ENCODE measurements around the gene CHP2. TPM values are rescaled to one million over a fixed set of nuclear protein-coding genes. Genes with fewer than 3 reads are reported as not detected.

CHP2 gene
- total RNA-seq, 1 experiment from 2014 or later, result 1.4 TPM

DNA sequence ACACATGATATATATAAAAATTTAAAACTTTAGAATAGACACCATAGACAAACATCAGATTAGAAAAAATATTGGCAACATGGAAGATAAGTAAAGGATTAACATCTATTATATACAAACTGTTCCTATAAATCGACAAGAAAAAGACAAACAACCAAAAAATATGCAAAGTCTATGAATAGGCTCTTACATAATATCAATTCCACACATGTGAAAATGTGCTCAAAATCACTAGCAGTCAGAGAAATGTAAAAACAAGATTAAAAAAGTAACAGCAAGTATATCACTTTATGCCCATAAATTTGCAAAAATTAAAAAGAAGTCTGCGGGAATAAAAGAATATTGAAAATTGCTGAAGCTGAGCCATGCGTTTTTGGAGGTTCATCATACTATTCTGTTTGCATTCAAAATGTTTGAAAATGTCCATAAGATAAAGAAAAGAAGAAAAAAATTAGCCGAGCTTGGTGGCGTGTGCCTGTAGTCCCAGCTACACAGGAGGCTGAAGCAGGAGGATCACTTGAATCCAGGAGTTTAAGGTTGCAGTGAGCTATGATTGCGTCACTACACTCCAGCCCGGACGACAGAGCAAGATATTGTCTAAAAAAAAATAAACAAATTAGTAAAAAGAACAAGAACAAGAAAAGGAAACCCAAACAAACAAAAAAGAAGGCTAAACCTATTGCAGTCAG lies 30.6 kb upstream of the CHP2 start:
- Histone ChIP-seq H4K8ac (replicated peaks; ENCODE audit: insufficient read length, low read depth, low read length) (no peak overlapping the region), H3K27me3 (ENCODE audit: insufficient read depth, low read length) (no peaks in the 10 kb centered on the region), H4K91ac (ENCODE audit: insufficient read length, low read depth, low read length) (no peak overlapping the region), H3K14ac (ENCODE audit: insufficient read depth, low read length) (no peak overlapping the region), H2BK20ac (ENCODE audit: low read depth, low read length, poor library complexity, severe bottlenecking) (no peak overlapping the region), H3K4me1 (ENCODE audit: insufficient read depth, low read length) (no peaks in the 10 kb centered on the region), H2BK5ac (ENCODE audit: insufficient read length, low read length) (no peak overlapping the region), H3K79me2 (ENCODE audit: insufficient read depth, low read length) (no peaks in the 10 kb centered on the region), H4K5ac (ENCODE audit: insufficient read length, low read depth, low read length) (no peak overlapping the region), H2BK12ac (ENCODE audit: insufficient read length, low read depth, low read length) (no peak overlapping the region), H3K9ac (ENCODE audit: extremely low read depth, insufficient read length, low read length) (no peak overlapping the region), H3K18ac (ENCODE audit: insufficient read length, low read depth, low read length) (no peak overlapping the region), H3K4me2 (ENCODE audit: insufficient read depth, insufficient read length, low read length) (no peak overlapping the region), H3K56ac (ENCODE audit: insufficient read length, low read depth, low read length) (no peak overlapping the region), H2BK15ac (ENCODE audit: low read depth, low read length) (no peak overlapping the region), H3T11ph (ENCODE audit: low read length) (no peak overlapping the region), H3K27ac (ENCODE audit: insufficient read length, low read depth, low read length) (no peak overlapping the region), H2AK5ac (ENCODE audit: insufficient read length, low read length) (no peak overlapping the region), H3K4ac (ENCODE audit: low read depth, low read length) (no peak overlapping the region), H3K23ac (ENCODE audit: insufficient read length, low read depth, low read length) (no peak overlapping the region), H2AFZ (ENCODE audit: low read length) (no peak overlapping the region), H3K79me1 (ENCODE audit: insufficient read depth, low read depth, low read length, poor library complexity, severe bottlenecking) (no peaks in the 10 kb centered on the region), H4K20me1 (ENCODE audit: control insufficient read depth, insufficient read depth, insufficient read length) (no peaks in the 10 kb centered on the region), H2BK120ac (ENCODE audit: low read depth, low read length, poor library complexity, severe bottlenecking) (no peak overlapping the region), H3K9me3 (ENCODE audit: control insufficient read depth, low read depth, low read length) (no peaks in the 10 kb centered on the region), H3K23me2 (ENCODE audit: insufficient read length, low read depth, low read length, poor library complexity, severe bottlenecking) (no peaks in the 10 kb centered on the region)
- Mint-ChIP-seq H3K4me3 (no peak overlapping the region), H3K9me3 (peaks cover 8 to 13% of the 10 kb centered on the region in 2 experiments), H3K27me3 (ENCODE audit: low read depth) (peaks cover 9% of the 10 kb centered on the region), H3K36me3 (ENCODE audit: insufficient read depth in 1 of 3, low read depth in 3 of 3) (peaks cover 0 to 6% (median 6%) of the 10 kb centered on the region in 3 experiments; a peak in 2 of 7 replicates), H3K27ac (no peak overlapping the region), H3K4me1 (peaks cover 6 to 9% of the 10 kb centered on the region in 2 experiments)
- DNase-seq, result no peak
- WGBS (ENCODE audit: extremely low coverage, insufficient read length, low lambda C conversion rate), result no CpG with 5 or more reads among the region's 8 CpGs
- TF ChIP-seq, protein P1, sequence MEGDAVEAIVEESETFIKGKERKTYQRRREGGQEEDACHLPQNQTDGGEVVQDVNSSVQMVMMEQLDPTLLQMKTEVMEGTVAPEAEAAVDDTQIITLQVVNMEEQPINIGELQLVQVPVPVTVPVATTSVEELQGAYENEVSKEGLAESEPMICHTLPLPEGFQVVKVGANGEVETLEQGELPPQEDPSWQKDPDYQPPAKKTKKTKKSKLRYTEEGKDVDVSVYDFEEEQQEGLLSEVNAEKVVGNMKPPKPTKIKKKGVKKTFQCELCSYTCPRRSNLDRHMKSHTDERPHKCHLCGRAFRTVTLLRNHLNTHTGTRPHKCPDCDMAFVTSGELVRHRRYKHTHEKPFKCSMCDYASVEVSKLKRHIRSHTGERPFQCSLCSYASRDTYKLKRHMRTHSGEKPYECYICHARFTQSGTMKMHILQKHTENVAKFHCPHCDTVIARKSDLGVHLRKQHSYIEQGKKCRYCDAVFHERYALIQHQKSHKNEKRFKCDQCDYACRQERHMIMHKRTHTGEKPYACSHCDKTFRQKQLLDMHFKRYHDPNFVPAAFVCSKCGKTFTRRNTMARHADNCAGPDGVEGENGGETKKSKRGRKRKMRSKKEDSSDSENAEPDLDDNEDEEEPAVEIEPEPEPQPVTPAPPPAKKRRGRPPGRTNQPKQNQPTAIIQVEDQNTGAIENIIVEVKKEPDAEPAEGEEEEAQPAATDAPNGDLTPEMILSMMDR (conservative IDR thresholded peaks at IDR 0.05), result no peak
